ENCODE data around the gene EID3.
"Not testable (repeated sequence)": the region's sequence is repeated elsewhere in the genome, so short reads cannot be mapped to it uniquely, and the experiment has no call there.

The EID3 gene

GRCh38 chr12:104303538-104304151, at the start of gene EID3:
Gene EID3, plus strand, starts transcription at chr12:104303739. Its CDS starts 196 bp downstream, at chr12:104303935.
- TF ChIP-seq CTCF (IDR thresholded peaks at IDR 0.05; ENCODE audit: insufficient read depth, low read depth, low read length, missing control alignments), result no peak
- peak; percentile 84 for DNase-seq (ENCODE audit: low read depth)
- peak within 1 kb of the TSS; percentile 51 for H3K4me3 ChIP-seq (ENCODE audit: low read length)

GRCh38 chr12:104257913-104258472, 45.5 kb upstream of the EID3 start:
- no peak overlapping the region for H3K4me3 ChIP-seq (ENCODE audit: low read length)
- TF ChIP-seq CTCF (IDR thresholded peaks at IDR 0.05; ENCODE audit: insufficient read depth, low read depth, low read length, missing control alignments), result no peak
- DNase-seq (ENCODE audit: low read depth), result no peak

- TF ChIP-seq CTCF (IDR thresholded peaks at IDR 0.05; ENCODE audit: insufficient read depth, low read depth, low read length, missing control alignments), result no peak
- H3K4me3 ChIP-seq (ENCODE audit: low read length), result no peak overlapping the region
- no peak for DNase-seq (ENCODE audit: low read depth)
Observed at GRCh38 chr12:104258476-104259067, 45.0 kb upstream of the EID3 start.

GRCh38 chr12:104263026-104263425, 40.5 kb upstream of the EID3 start:
- no peak for TF ChIP-seq CTCF (IDR thresholded peaks at IDR 0.05; ENCODE audit: insufficient read depth, low read depth, low read length, missing control alignments)
- DNase-seq (ENCODE audit: low read depth), result peak; percentile 84
- H3K4me3 ChIP-seq (ENCODE audit: low read length), result no peak overlapping the region

- H3K4me3 ChIP-seq (ENCODE audit: low read length), result no peak overlapping the region
- DNase-seq (ENCODE audit: low read depth), result peak; percentile 98
- TF ChIP-seq CTCF (IDR thresholded peaks at IDR 0.05; ENCODE audit: insufficient read depth, low read depth, low read length, missing control alignments), result no peak
Observed at GRCh38 chr12:104263580-104264358, 39.8 kb upstream of the EID3 start.

- DNase-seq (ENCODE audit: low read depth); H3K4me3 ChIP-seq (ENCODE audit: low read length): not testable (repeated sequence)
Observed at GRCh38 chr12:104265436-104265835, 38.1 kb upstream of the EID3 start.

- DNase-seq (ENCODE audit: low read depth), result no peak
- TF ChIP-seq CTCF (IDR thresholded peaks at IDR 0.05; ENCODE audit: insufficient read depth, low read depth, low read length, missing control alignments), result no peak
- no peak overlapping the region for H3K4me3 ChIP-seq (ENCODE audit: low read length)
Observed at GRCh38 chr12:104272938-104273337, 30.6 kb upstream of the EID3 start.
